PFSK-1 (cell line): ENCODE measurements around the gene DACT2.

Source experiments
- POLR2AphosphoS5 ChIP-seq: IDR thresholded peaks from 2 replicates; pipeline ENCODE4 v1.6.1; 2012; ENCODE audit warnings: low read depth, mild to moderate bottlenecking, control low read depth, low read length, moderate library complexity
- REST ChIP-seq, 2 experiments: IDR thresholded peaks; 2 replicates each; pipeline versions ENCODE4 v1.6.1 to v1.8.0; 2011 to 2012; ENCODE audit warnings: low read depth in 2 of 2, low read length in 2 of 2, control low read depth in 1 of 2, inconsistent platforms in 1 of 2, mild to moderate bottlenecking in 1 of 2, moderate library complexity in 1 of 2; ENCODE audit not compliant: insufficient read depth in 1 of 2
- TAF1 ChIP-seq: IDR thresholded peaks from 2 replicates; pipeline ENCODE4 v1.6.1; 2012; ENCODE audit warnings: low read length, control low read depth, borderline replicate concordance; ENCODE audit not compliant: insufficient read depth

GRCh38 chr6:168328086-168328485 lies 8.5 kb upstream of the DACT2 start:
- TF ChIP-seq REST (IDR thresholded peaks at IDR 0.05; ENCODE audit: insufficient read depth in 1 of 2, low read depth in 2 of 2, low read length in 2 of 2) (no peak), POLR2AphosphoS5 (no peak), TAF1 (no peak)
